DND-41 (cell line): ENCODE results near the gene CNNM3.

Source experiments
- ATAC-seq: fragments of 200-7000 bp; cut with Tn5 transposase; 3 replicates; pipeline ENCODE4 v1.9.1; 2021; ENCODE audit warnings: low read depth; ENCODE audit not compliant: insufficient read depth
- DNase-seq: peaks from one replicate; pipeline ENCODE4 v3.0.0-alpha.2; 2020
- H2AFZ ChIP-seq: 2 replicates; pipeline ENCODE4 v1.6.0; 2012; ENCODE audit warnings: low read depth, low read length
- H3K27ac ChIP-seq: 2 replicates; pipeline ENCODE4 v1.5.1; 2012; ENCODE audit warnings: low read length, inconsistent platforms
- H3K27me3 ChIP-seq: fragments of 200-600 bp; sonication (generic); 2 replicates; pipeline ENCODE4 v1.6.0; 2012; ENCODE audit warnings: low read length, mild to moderate bottlenecking, inconsistent platforms; ENCODE audit not compliant: insufficient read depth, poor library complexity
- H3K36me3 ChIP-seq: 2 replicates; pipeline ENCODE4 v1.5.1; 2012; ENCODE audit warnings: low read length, inconsistent platforms; ENCODE audit not compliant: insufficient read depth
- H3K4me1 ChIP-seq: 2 replicates; pipeline ENCODE4 v1.5.1; 2012; ENCODE audit warnings: mild to moderate bottlenecking, low read length; ENCODE audit not compliant: insufficient read depth
- H3K4me2 ChIP-seq: 2 replicates; pipeline ENCODE4 v1.6.0; 2012; ENCODE audit warnings: mild to moderate bottlenecking, moderate library complexity, low read length, inconsistent platforms; ENCODE audit not compliant: insufficient read depth
- H3K4me3 ChIP-seq, 2 experiments: fragments of 200-600 bp in 1 of 2; shearing (Covaris generic) in 1 of 2; 2 replicates each; pipeline ENCODE4 v1.5.1; 2012 to 2016; ENCODE audit warnings: inconsistent platforms in 2 of 2, low read length in 2 of 2, mild to moderate bottlenecking in 2 of 2, low read depth in 1 of 2, moderate library complexity in 1 of 2
- H3K79me2 ChIP-seq: 2 replicates; pipeline ENCODE4 v1.6.0; 2012; ENCODE audit warnings: low read length, inconsistent platforms; ENCODE audit not compliant: insufficient read depth
- H3K9ac ChIP-seq: 2 replicates; pipeline ENCODE4 v1.6.0; 2012; ENCODE audit warnings: low read depth, mild to moderate bottlenecking, inconsistent platforms, low read length, moderate library complexity
- H3K9me3 ChIP-seq: 2 replicates; pipeline ENCODE4 v1.5.1; 2012; ENCODE audit warnings: low read length, moderate library complexity, mild to moderate bottlenecking, inconsistent platforms; ENCODE audit not compliant: insufficient read depth, severe bottlenecking
- H4K20me1 ChIP-seq: 2 replicates; pipeline ENCODE4 v1.6.0; 2012; ENCODE audit warnings: low read length; ENCODE audit not compliant: insufficient read depth
- CTCF ChIP-seq: IDR thresholded peaks from 2 replicates; pipeline ENCODE4 v1.5.1; 2012; ENCODE audit warnings: borderline replicate concordance, low read length, moderate library complexity, mild to moderate bottlenecking; ENCODE audit not compliant: poor library complexity, severe bottlenecking; ENCODE audit errors: extremely low read depth
- EZH2 ChIP-seq: IDR thresholded peaks from 3 replicates; pipeline ENCODE4 v1.6.1; 2012; ENCODE audit warnings: borderline replicate concordance, low read depth, mild to moderate bottlenecking, moderate library complexity, low read length, inconsistent platforms; ENCODE audit not compliant: severe bottlenecking

The CNNM3 gene

GRCh38 chr2:96800061-96801004 is 15.7 kb upstream of the CNNM3 start:
- Histone ChIP-seq H4K20me1 (no peaks in the 10 kb centered on the region; the same call in 1 of the 2 replicates), H3K27ac (0 out of 2 replicates have a peak overlapping the region, but pooled peaks have one; percentile 11), H3K79me2 (no peaks in the 10 kb centered on the region), H3K9me3 (no peaks in the 10 kb centered on the region), H3K4me1 (no peaks in the 10 kb centered on the region), H3K9ac (no peak overlapping the region), H2AFZ (no peak overlapping the region), H3K36me3 (peaks cover 47% of the 10 kb centered on the region), H3K4me2 (no peak overlapping the region), H3K4me3 (no peak overlapping the region), H3K27me3 (no peaks in the 10 kb centered on the region)
- ATAC-seq (peak; percentile 49), DNase-seq (no peak)
- TF ChIP-seq CTCF (no peak), EZH2 (no peak)

GRCh38 chr2:96801005-96801785 is 14.9 kb upstream of the CNNM3 start:
- Histone ChIP-seq H3K36me3 (peaks cover 47% of the 10 kb centered on the region), H2AFZ (no peak overlapping the region), H3K4me2 (no peak overlapping the region), H3K27ac (0 out of 2 replicates have a peak overlapping the region, but pooled peaks have one; percentile 11), H3K4me3 (no peak overlapping the region), H3K4me1 (no peaks in the 10 kb centered on the region), H4K20me1 (no peaks in the 10 kb centered on the region; the same call in 1 of the 2 replicates), H3K9ac (no peak overlapping the region), H3K79me2 (no peaks in the 10 kb centered on the region), H3K9me3 (no peaks in the 10 kb centered on the region), H3K27me3 (no peaks in the 10 kb centered on the region)
- no peak for TF ChIP-seq EZH2
- peak; percentile 90 for TF ChIP-seq CTCF
- ATAC-seq (peak; percentile 93), DNase-seq (peak; percentile 66)

GRCh38 chr2:96801786-96802595 is 14.1 kb upstream of the CNNM3 start:
- H2AFZ ChIP-seq: no peak overlapping the region
- no peak for DNase-seq
- TF ChIP-seq CTCF (no peak), EZH2 (no peak)
- H3K9ac ChIP-seq: no peak overlapping the region
- no peak overlapping the region for H3K4me3 ChIP-seq
- no peaks in the 10 kb centered on the region for H3K4me1 ChIP-seq
- no peaks in the 10 kb centered on the region for H3K79me2 ChIP-seq
- no peaks in the 10 kb centered on the region; the same call in 1 of the 2 replicates for H4K20me1 ChIP-seq
- no peaks in the 10 kb centered on the region for H3K9me3 ChIP-seq
- ATAC-seq: no peak
- no peak overlapping the region for H3K27ac ChIP-seq
- no peak overlapping the region for H3K4me2 ChIP-seq
- no peaks in the 10 kb centered on the region for H3K27me3 ChIP-seq
- peaks cover 46% of the 10 kb centered on the region for H3K36me3 ChIP-seq
